Endometrial microvascular endothelial cells (primary cell): ENCODE results near the gene SRSF2. TPM values are rescaled to one million over a fixed set of nuclear protein-coding genes. Genes with fewer than 3 reads are reported as not detected.
"Not testable (repeated sequence)": the region's sequence is repeated elsewhere in the genome, so short reads cannot be mapped to it uniquely, and the experiment has no call there.

ENCODE experiments used
- in situ Hi-C: cut with HindIII; loops from 2 replicates; pipeline ENCODE4 v1.10.0; 2017; ENCODE audit warnings: low sequenced_read_pairs, low pct_unique_long_range_greater_than_20kb; ENCODE audit errors: inconsistent ontology term
- total RNA-seq: library from RNA; depleted of rRNA; stranded (reverse); fragments of >200 nt; gene quantifications from one replicate; pipeline ENCODE4 v1.2.3, GENCODE V29; 2015; ENCODE audit errors: inconsistent ontology term

SRSF2 gene
- total RNA-seq, 1 donor from 2014 or later, result 387 TPM

- in situ Hi-C loops, result no loop called here
These were observed 28.9 kb downstream of the SRSF2 start for GRCh38 chr17:76707985-76708807.

DNA sequence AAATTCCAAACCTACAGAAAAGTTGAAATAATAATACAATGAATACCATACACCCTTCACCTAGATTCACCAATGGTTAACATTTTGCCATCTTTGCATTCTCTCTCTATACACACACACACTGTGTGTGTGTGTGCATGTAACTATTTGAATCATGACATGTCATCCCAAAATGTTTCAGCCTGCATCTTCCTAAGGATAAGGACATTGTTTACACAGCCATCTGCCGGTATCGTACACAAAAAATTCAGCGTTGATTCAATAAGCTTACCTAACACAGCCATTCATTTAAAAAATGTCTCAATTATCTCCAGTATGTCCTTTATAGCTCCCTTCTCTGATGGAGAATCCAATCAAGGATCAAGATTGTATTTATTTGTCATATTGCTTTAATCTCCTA is 30.3 kb downstream of the SRSF2 start:
- in situ Hi-C loops, result no loop called here

GRCh38 chr17:76704805-76705204 is 32.3 kb downstream of the SRSF2 start:
- in situ Hi-C loops, result no loop called here

GRCh38 chr17:76702941-76703637 is 34.0 kb downstream of the SRSF2 start:
- in situ Hi-C loops, result no loop called here

- in situ Hi-C loops, result no loop called here
These were observed 35.1 kb downstream of the SRSF2 start for GRCh38 chr17:76702076-76702475.

- in situ Hi-C loops, result no loop called here
These were observed 35.6 kb downstream of the SRSF2 start for GRCh38 chr17:76701471-76701967.

- in situ Hi-C loops, result no loop called here
These were observed 36.3 kb downstream of the SRSF2 start for GRCh38 chr17:76700617-76701470.

DNA sequence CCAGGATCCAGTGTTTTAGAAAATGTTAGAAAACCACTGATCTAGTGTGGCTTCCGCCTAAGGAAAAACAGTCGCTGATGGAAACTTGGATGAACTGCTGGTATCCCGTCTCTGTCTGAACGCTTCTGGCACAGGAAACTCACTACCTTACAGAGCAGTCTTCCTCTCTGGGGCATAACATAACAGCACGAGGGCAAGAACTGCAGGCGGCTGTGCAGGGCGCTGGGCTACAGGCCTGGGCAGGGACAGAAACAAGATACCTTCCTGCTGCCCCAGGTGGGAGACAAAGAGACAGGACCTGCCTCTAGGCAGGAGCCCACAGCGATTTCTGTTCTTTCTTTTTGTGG is 36.9 kb downstream of the SRSF2 start:
- in situ Hi-C loops, result no loop called here

DNA sequence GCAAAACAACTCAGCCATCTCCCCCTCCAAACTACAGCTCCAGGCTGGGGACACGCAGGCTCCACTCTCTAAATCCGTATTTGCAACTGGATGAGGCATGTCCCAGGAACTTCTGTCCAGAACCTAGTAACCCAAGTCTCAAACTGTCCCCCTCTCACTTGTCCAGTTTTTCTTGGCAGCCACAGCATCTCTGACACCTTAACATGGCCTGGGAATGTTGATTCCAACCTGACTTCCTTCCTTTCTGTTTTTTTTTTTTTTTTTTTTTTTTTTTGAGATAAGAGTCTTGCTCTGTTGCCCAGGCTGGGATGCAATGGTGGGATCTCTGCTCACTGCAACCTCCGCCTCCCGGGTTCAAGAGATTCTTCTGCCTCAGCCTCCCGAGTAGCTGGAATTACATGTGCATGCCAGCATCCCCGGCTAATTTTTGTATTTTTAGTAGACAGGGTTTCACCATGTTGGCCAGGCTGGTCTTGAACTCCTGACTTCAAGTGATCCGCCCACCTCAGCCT is 38.6 kb downstream of the SRSF2 start:
- in situ Hi-C loops, result not testable (repeated sequence)

GRCh38 chr17:76697702-76698465 is 39.2 kb downstream of the SRSF2 start:
- in situ Hi-C loops, result no loop called here

- in situ Hi-C loops, result no loop called here
These were observed 40.1 kb downstream of the SRSF2 start for GRCh38 chr17:76696763-76697701.

- in situ Hi-C loops, result no loop called here
These were observed 41.9 kb downstream of the SRSF2 start for GRCh38 chr17:76695059-76695831.

GRCh38 chr17:76691379-76692191 is 45.5 kb downstream of the SRSF2 start:
- in situ Hi-C loops, result no loop called here

- in situ Hi-C loops, result no loop called here
These were observed 46.4 kb downstream of the SRSF2 start for GRCh38 chr17:76690596-76691280.

DNA sequence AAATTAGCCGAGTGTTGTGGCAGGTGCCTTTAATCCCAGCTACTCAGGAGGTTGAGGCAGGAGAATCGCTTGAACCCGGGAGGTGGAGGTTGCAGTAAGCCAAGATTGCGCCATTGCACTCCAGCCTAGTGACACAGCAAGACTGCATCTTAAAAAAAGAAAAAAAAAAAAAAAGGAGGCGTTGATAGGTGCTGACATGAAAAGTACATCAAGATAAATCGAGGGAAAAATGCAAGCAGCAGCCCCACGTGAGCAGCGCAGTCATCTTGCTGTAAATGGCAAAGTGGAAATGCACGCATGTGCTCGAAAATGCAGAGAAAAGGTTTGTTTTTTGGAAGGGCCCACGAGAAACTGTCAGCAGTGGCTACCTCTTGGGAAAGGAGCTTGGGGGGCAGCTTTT is 47.3 kb downstream of the SRSF2 start:
- in situ Hi-C loops, result no loop called here
